Liver (tissue), 3 donors: ENCODE results near the gene ASB7.

Source experiments
- CTCF ChIP-seq: fragments of 150-350 bp; IDR thresholded peaks from 2 replicates; pipeline ENCODE4 v1.5.1; 2017; ENCODE audit warnings: improper control_type of control experiment, low read depth, low read length; ENCODE audit not compliant: missing input control
- EGR1 ChIP-seq, 2 donors: IDR thresholded peaks; 2 replicates each; pipeline ENCODE4 v1.6.1; 2016 to 2018; ENCODE audit warnings: antibody characterized with exemption in 2 of 2, low read depth in 2 of 2
- FOXA1 ChIP-seq: IDR thresholded peaks from 2 replicates; pipeline ENCODE4 v1.6.1; 2016; ENCODE audit warnings: antibody characterized with exemption
- GABPA ChIP-seq, 2 donors: IDR thresholded peaks in 1 of 2; conservative IDR thresholded peaks in 1 of 2; 2 replicates each; pipeline ENCODE4 v1.6.1; 2016; ENCODE audit warnings: antibody characterized with exemption in 2 of 2, mild to moderate bottlenecking in 1 of 2, moderate library complexity in 1 of 2
- JUND ChIP-seq, 2 donors: IDR thresholded peaks; 2 replicates each; pipeline ENCODE4 v1.6.1; 2016; ENCODE audit warnings: antibody characterized with exemption in 2 of 2
- MAX ChIP-seq: IDR thresholded peaks from 2 replicates; pipeline ENCODE4 v1.6.1; 2016; ENCODE audit warnings: antibody characterized with exemption
- NR2F2 ChIP-seq: IDR thresholded peaks from 2 replicates; pipeline ENCODE4 v1.6.1; 2016; ENCODE audit warnings: antibody characterized with exemption
- RAD21 ChIP-seq, 2 donors: IDR thresholded peaks; 2 replicates each; pipeline ENCODE4 v1.6.1; 2016; ENCODE audit warnings: antibody characterized with exemption in 2 of 2, mild to moderate bottlenecking in 2 of 2
- REST ChIP-seq: IDR thresholded peaks from 2 replicates; pipeline ENCODE4 v1.6.1; 2016; ENCODE audit warnings: antibody characterized with exemption, mild to moderate bottlenecking
- RXRA ChIP-seq, 2 donors: IDR thresholded peaks; 2 replicates each; pipeline ENCODE4 v1.6.1; 2017 to 2018; ENCODE audit warnings: antibody characterized with exemption in 2 of 2, mild to moderate bottlenecking in 1 of 2
- SP1 ChIP-seq: IDR thresholded peaks from 2 replicates; pipeline ENCODE4 v1.6.1; 2018; ENCODE audit warnings: antibody characterized with exemption, mild to moderate bottlenecking
- TAF1 ChIP-seq: conservative IDR thresholded peaks from 2 replicates; pipeline ENCODE4 v1.6.1; 2016; ENCODE audit warnings: antibody characterized with exemption, mild to moderate bottlenecking
- YY1 ChIP-seq: IDR thresholded peaks from 2 replicates; pipeline ENCODE4 v1.6.1; 2016; ENCODE audit warnings: antibody characterized with exemption, mild to moderate bottlenecking
- ZBTB33 ChIP-seq: IDR thresholded peaks from 2 replicates; pipeline ENCODE4 v1.6.1; 2016; ENCODE audit warnings: antibody characterized with exemption
- donor health status: healthy.
- donor health status: healthy.

GRCh38 chr15:100645671-100646070 is 43.3 kb downstream of the ASB7 start:
- no peak for TF ChIP-seq SP1
- no peak for TF ChIP-seq CTCF
- TF ChIP-seq REST: no peak
- no peak for TF ChIP-seq TAF1
- TF ChIP-seq EGR1 (IDR thresholded peaks at IDR 0.05; ENCODE audit: low read depth in 2 of 2): no peak
- no peak for TF ChIP-seq MAX
- no peak for TF ChIP-seq GABPA (IDR thresholded peaks at IDR 0.05 in 1 of 2, conservative IDR thresholded peaks at IDR 0.05 in 1 of 2)
- no peak for TF ChIP-seq RAD21 (IDR thresholded peaks at IDR 0.05)
- no peak for TF ChIP-seq ZBTB33
- no peak for TF ChIP-seq YY1
- TF ChIP-seq RXRA (IDR thresholded peaks at IDR 0.05): no peak
- TF ChIP-seq NR2F2: no peak
- TF ChIP-seq JUND (IDR thresholded peaks at IDR 0.05): no peak
- no peak for TF ChIP-seq FOXA1
